DND-41 (cell line): ENCODE measurements around the gene MICU1.

ENCODE experiments used
- ATAC-seq: fragments of 200-7000 bp; cut with Tn5 transposase; 3 replicates; pipeline ENCODE4 v1.9.1; 2021; ENCODE audit warnings: low read depth; ENCODE audit not compliant: insufficient read depth
- DNase-seq: peaks from one replicate; pipeline ENCODE4 v3.0.0-alpha.2; 2020
- H2AFZ ChIP-seq: 2 replicates; pipeline ENCODE4 v1.6.0; 2012; ENCODE audit warnings: low read depth, low read length
- H3K27ac ChIP-seq: 2 replicates; pipeline ENCODE4 v1.5.1; 2012; ENCODE audit warnings: low read length, inconsistent platforms
- H3K27me3 ChIP-seq: fragments of 200-600 bp; sonication (generic); 2 replicates; pipeline ENCODE4 v1.6.0; 2012; ENCODE audit warnings: low read length, mild to moderate bottlenecking, inconsistent platforms; ENCODE audit not compliant: insufficient read depth, poor library complexity
- H3K36me3 ChIP-seq: 2 replicates; pipeline ENCODE4 v1.5.1; 2012; ENCODE audit warnings: low read length, inconsistent platforms; ENCODE audit not compliant: insufficient read depth
- H3K4me1 ChIP-seq: 2 replicates; pipeline ENCODE4 v1.5.1; 2012; ENCODE audit warnings: mild to moderate bottlenecking, low read length; ENCODE audit not compliant: insufficient read depth
- H3K4me2 ChIP-seq: 2 replicates; pipeline ENCODE4 v1.6.0; 2012; ENCODE audit warnings: mild to moderate bottlenecking, moderate library complexity, low read length, inconsistent platforms; ENCODE audit not compliant: insufficient read depth
- H3K4me3 ChIP-seq, 2 experiments: fragments of 200-600 bp in 1 of 2; shearing (Covaris generic) in 1 of 2; 2 replicates each; pipeline ENCODE4 v1.5.1; 2012 to 2016; ENCODE audit warnings: inconsistent platforms in 2 of 2, low read length in 2 of 2, mild to moderate bottlenecking in 2 of 2, low read depth in 1 of 2, moderate library complexity in 1 of 2
- H3K79me2 ChIP-seq: 2 replicates; pipeline ENCODE4 v1.6.0; 2012; ENCODE audit warnings: low read length, inconsistent platforms; ENCODE audit not compliant: insufficient read depth
- H3K9ac ChIP-seq: 2 replicates; pipeline ENCODE4 v1.6.0; 2012; ENCODE audit warnings: low read depth, mild to moderate bottlenecking, inconsistent platforms, low read length, moderate library complexity
- H3K9me3 ChIP-seq: 2 replicates; pipeline ENCODE4 v1.5.1; 2012; ENCODE audit warnings: low read length, moderate library complexity, mild to moderate bottlenecking, inconsistent platforms; ENCODE audit not compliant: insufficient read depth, severe bottlenecking
- H4K20me1 ChIP-seq: 2 replicates; pipeline ENCODE4 v1.6.0; 2012; ENCODE audit warnings: low read length; ENCODE audit not compliant: insufficient read depth
- CTCF ChIP-seq: IDR thresholded peaks from 2 replicates; pipeline ENCODE4 v1.5.1; 2012; ENCODE audit warnings: borderline replicate concordance, low read length, moderate library complexity, mild to moderate bottlenecking; ENCODE audit not compliant: poor library complexity, severe bottlenecking; ENCODE audit errors: extremely low read depth
- EZH2 ChIP-seq: IDR thresholded peaks from 3 replicates; pipeline ENCODE4 v1.6.1; 2012; ENCODE audit warnings: borderline replicate concordance, low read depth, mild to moderate bottlenecking, moderate library complexity, low read length, inconsistent platforms; ENCODE audit not compliant: severe bottlenecking

MICU1 gene

GRCh38 chr10:72659694-72660093 is 33.8 kb upstream of the MICU1 start:
- no peak overlapping the region for H3K9ac ChIP-seq
- TF ChIP-seq EZH2 (no peak), CTCF (no peak)
- H3K27me3 ChIP-seq: no peaks in the 10 kb centered on the region
- H4K20me1 ChIP-seq: no peaks in the 10 kb centered on the region
- no peak overlapping the region for H2AFZ ChIP-seq
- DNase-seq (no peak), ATAC-seq (no peak)
- H3K79me2 ChIP-seq: no peaks in the 10 kb centered on the region
- no peaks in the 10 kb centered on the region for H3K36me3 ChIP-seq
- no peak overlapping the region for H3K4me3 ChIP-seq
- no peaks in the 10 kb centered on the region for H3K9me3 ChIP-seq
- H3K27ac ChIP-seq: no peak overlapping the region
- H3K4me1 ChIP-seq: no peaks in the 10 kb centered on the region
- H3K4me2 ChIP-seq: no peak overlapping the region

- ATAC-seq (no peak), DNase-seq (no peak)
- Histone ChIP-seq H2AFZ (no peak overlapping the region), H3K4me3 (no peak overlapping the region), H3K9ac (no peak overlapping the region), H3K27ac (no peak overlapping the region), H3K79me2 (no peaks in the 10 kb centered on the region), H3K27me3 (no peaks in the 10 kb centered on the region), H4K20me1 (no peaks in the 10 kb centered on the region), H3K36me3 (no peaks in the 10 kb centered on the region), H3K9me3 (no peaks in the 10 kb centered on the region), H3K4me2 (no peak overlapping the region), H3K4me1 (no peaks in the 10 kb centered on the region)
- TF ChIP-seq CTCF (no peak), EZH2 (no peak)
These were observed 33.0 kb upstream of the MICU1 start for GRCh38 chr10:72658696-72659400.

GRCh38 chr10:72654720-72655119 is 28.8 kb upstream of the MICU1 start:
- H3K9ac ChIP-seq: no peak overlapping the region
- H3K4me2 ChIP-seq: no peak overlapping the region
- DNase-seq (no peak), ATAC-seq (no peak)
- no peaks in the 10 kb centered on the region for H3K9me3 ChIP-seq
- no peak overlapping the region for H3K27ac ChIP-seq
- no peak overlapping the region for H3K4me3 ChIP-seq
- TF ChIP-seq EZH2: no peak
- no peak for TF ChIP-seq CTCF
- no peaks in the 10 kb centered on the region for H3K27me3 ChIP-seq
- no peaks in the 10 kb centered on the region for H3K4me1 ChIP-seq
- H3K79me2 ChIP-seq: no peaks in the 10 kb centered on the region
- no peak overlapping the region for H2AFZ ChIP-seq
- no peaks in the 10 kb centered on the region for H4K20me1 ChIP-seq
- H3K36me3 ChIP-seq: no peaks in the 10 kb centered on the region

- Histone ChIP-seq H3K27ac (no peak overlapping the region), H3K9me3 (no peaks in the 10 kb centered on the region), H2AFZ (no peak overlapping the region), H3K4me1 (no peaks in the 10 kb centered on the region), H3K4me3 (no peak overlapping the region), H3K27me3 (no peaks in the 10 kb centered on the region), H3K4me2 (no peak overlapping the region), H4K20me1 (no peaks in the 10 kb centered on the region), H3K79me2 (no peaks in the 10 kb centered on the region), H3K36me3 (no peaks in the 10 kb centered on the region), H3K9ac (no peak overlapping the region)
- ATAC-seq: no peak
- TF ChIP-seq CTCF (no peak), EZH2 (no peak)
- no peak for DNase-seq
These were observed 27.7 kb upstream of the MICU1 start for GRCh38 chr10:72653383-72654096.
